ENCODE data around the gene WWOX.

WWOX gene

GRCh38 chr16:78321620-78322360 lies 222.3 kb downstream of the WWOX start:
- H3K27ac Mint-ChIP-seq = no peak overlapping the region
- peaks cover 3% of the 10 kb centered on the region for H3K27me3 Mint-ChIP-seq (ENCODE audit: low read depth)
- H3K4me1 Mint-ChIP-seq (ENCODE audit: low read depth) = no peaks in the 10 kb centered on the region
- H3K36me3 Mint-ChIP-seq (ENCODE audit: low read depth) = no peaks in the 10 kb centered on the region
- H3K4me3 Mint-ChIP-seq = no peak overlapping the region
- H3K9me3 Mint-ChIP-seq = no peaks in the 10 kb centered on the region
- no peak for DNase-seq (ENCODE audit: low spot score)

- H3K36me3 Mint-ChIP-seq (ENCODE audit: low read depth) = no peaks in the 10 kb centered on the region
- peaks cover 3% of the 10 kb centered on the region for H3K27me3 Mint-ChIP-seq (ENCODE audit: low read depth)
- no peaks in the 10 kb centered on the region for H3K9me3 Mint-ChIP-seq
- no peak overlapping the region for H3K27ac Mint-ChIP-seq
- H3K4me1 Mint-ChIP-seq (ENCODE audit: low read depth) = no peaks in the 10 kb centered on the region
- no peak overlapping the region for H3K4me3 Mint-ChIP-seq
- no peak for DNase-seq (ENCODE audit: low spot score)
Measured at GRCh38 chr16:78323315-78323714, 223.9 kb downstream of the WWOX start.

- no peaks in the 10 kb centered on the region for H3K9me3 Mint-ChIP-seq
- DNase-seq (ENCODE audit: low spot score) = no peak
- no peaks in the 10 kb centered on the region for H3K4me1 Mint-ChIP-seq (ENCODE audit: low read depth)
- H3K36me3 Mint-ChIP-seq (ENCODE audit: low read depth) = no peaks in the 10 kb centered on the region
- no peak overlapping the region for H3K27ac Mint-ChIP-seq
- H3K4me3 Mint-ChIP-seq = no peak overlapping the region
- no peaks in the 10 kb centered on the region for H3K27me3 Mint-ChIP-seq (ENCODE audit: low read depth)
Measured at GRCh38 chr16:78324649-78325285, 225.3 kb downstream of the WWOX start.

- Mint-ChIP-seq H3K9me3 (no peaks in the 10 kb centered on the region), H3K27me3 (ENCODE audit: low read depth) (no peaks in the 10 kb centered on the region), H3K4me3 (no peak overlapping the region), H3K27ac (no peak overlapping the region), H3K4me1 (ENCODE audit: low read depth) (no peaks in the 10 kb centered on the region), H3K36me3 (ENCODE audit: low read depth) (no peaks in the 10 kb centered on the region)
- DNase-seq (ENCODE audit: low spot score) = no peak
Measured at GRCh38 chr16:78325468-78326352, 226.3 kb downstream of the WWOX start.

GRCh38 chr16:78326731-78327130 lies 227.3 kb downstream of the WWOX start:
- no peak overlapping the region for H3K27ac Mint-ChIP-seq
- no peaks in the 10 kb centered on the region for H3K4me1 Mint-ChIP-seq (ENCODE audit: low read depth)
- H3K4me3 Mint-ChIP-seq = no peak overlapping the region
- no peaks in the 10 kb centered on the region for H3K9me3 Mint-ChIP-seq
- DNase-seq (ENCODE audit: low spot score) = no peak
- H3K27me3 Mint-ChIP-seq (ENCODE audit: low read depth) = no peaks in the 10 kb centered on the region
- no peaks in the 10 kb centered on the region for H3K36me3 Mint-ChIP-seq (ENCODE audit: low read depth)

- no peaks in the 10 kb centered on the region for H3K36me3 Mint-ChIP-seq (ENCODE audit: low read depth)
- H3K4me1 Mint-ChIP-seq (ENCODE audit: low read depth) = no peaks in the 10 kb centered on the region
- H3K27ac Mint-ChIP-seq = no peak overlapping the region
- DNase-seq (ENCODE audit: low spot score) = no peak
- no peaks in the 10 kb centered on the region for H3K27me3 Mint-ChIP-seq (ENCODE audit: low read depth)
- H3K9me3 Mint-ChIP-seq = no peaks in the 10 kb centered on the region
- H3K4me3 Mint-ChIP-seq = no peak overlapping the region
Measured at GRCh38 chr16:78331731-78332130, 232.3 kb downstream of the WWOX start.

- Mint-ChIP-seq H3K36me3 (ENCODE audit: low read depth) (no peaks in the 10 kb centered on the region), H3K9me3 (no peaks in the 10 kb centered on the region), H3K4me1 (ENCODE audit: low read depth) (no peaks in the 10 kb centered on the region), H3K27ac (no peak overlapping the region), H3K4me3 (no peak overlapping the region), H3K27me3 (ENCODE audit: low read depth) (no peaks in the 10 kb centered on the region)
- no peak for DNase-seq (ENCODE audit: low spot score)
Measured at GRCh38 chr16:78333808-78334207, 234.4 kb downstream of the WWOX start.

GRCh38 chr16:78340590-78340989 lies 241.1 kb downstream of the WWOX start:
- H3K4me3 Mint-ChIP-seq = no peak overlapping the region
- no peaks in the 10 kb centered on the region for H3K9me3 Mint-ChIP-seq
- no peaks in the 10 kb centered on the region for H3K4me1 Mint-ChIP-seq (ENCODE audit: low read depth)

GRCh38 chr16:78348068-78348467 lies 248.6 kb downstream of the WWOX start:
- Mint-ChIP-seq H3K27ac (no peak overlapping the region), H3K4me1 (ENCODE audit: low read depth) (no peaks in the 10 kb centered on the region)

More at GRCh38 chr16:78340590-78340989, 241.1 kb downstream of the WWOX start:
- no peak for DNase-seq (ENCODE audit: low spot score)
- Mint-ChIP-seq H3K27me3 (ENCODE audit: low read depth) (no peaks in the 10 kb centered on the region), H3K27ac (no peak overlapping the region), H3K36me3 (ENCODE audit: low read depth) (no peaks in the 10 kb centered on the region)

GRCh38 chr16:78348886-78349285 lies 249.4 kb downstream of the WWOX start:
- H3K4me3 Mint-ChIP-seq = no peak overlapping the region
- DNase-seq (ENCODE audit: low spot score) = no peak
- no peaks in the 10 kb centered on the region for H3K27me3 Mint-ChIP-seq (ENCODE audit: low read depth)
- H3K9me3 Mint-ChIP-seq = no peaks in the 10 kb centered on the region
- no peaks in the 10 kb centered on the region for H3K4me1 Mint-ChIP-seq (ENCODE audit: low read depth)
- no peaks in the 10 kb centered on the region for H3K36me3 Mint-ChIP-seq (ENCODE audit: low read depth)
- H3K27ac Mint-ChIP-seq = no peak overlapping the region

More at GRCh38 chr16:78348068-78348467, 248.6 kb downstream of the WWOX start:
- Mint-ChIP-seq H3K9me3 (no peaks in the 10 kb centered on the region), H3K36me3 (ENCODE audit: low read depth) (no peaks in the 10 kb centered on the region), H3K4me3 (no peak overlapping the region), H3K27me3 (ENCODE audit: low read depth) (no peaks in the 10 kb centered on the region)
- DNase-seq (ENCODE audit: low spot score) = no peak

- Mint-ChIP-seq H3K36me3 (ENCODE audit: low read depth) (no peaks in the 10 kb centered on the region), H3K9me3 (no peaks in the 10 kb centered on the region), H3K27ac (no peak overlapping the region), H3K4me3 (no peak overlapping the region), H3K27me3 (ENCODE audit: low read depth) (no peaks in the 10 kb centered on the region), H3K4me1 (ENCODE audit: low read depth) (no peaks in the 10 kb centered on the region)
- DNase-seq (ENCODE audit: low spot score) = no peak
Measured at GRCh38 chr16:78352184-78352583, 252.7 kb downstream of the WWOX start.

GRCh38 chr16:78353640-78354275 lies 254.3 kb downstream of the WWOX start:
- Mint-ChIP-seq H3K4me3 (no peak overlapping the region), H3K9me3 (no peaks in the 10 kb centered on the region), H3K4me1 (ENCODE audit: low read depth) (no peaks in the 10 kb centered on the region), H3K27me3 (ENCODE audit: low read depth) (no peaks in the 10 kb centered on the region), H3K27ac (no peak overlapping the region), H3K36me3 (ENCODE audit: low read depth) (no peaks in the 10 kb centered on the region)
- no peak for DNase-seq (ENCODE audit: low spot score)

GRCh38 chr16:78362524-78363135 lies 263.2 kb downstream of the WWOX start:
- Mint-ChIP-seq H3K27ac (no peak overlapping the region), H3K4me3 (no peak overlapping the region), H3K4me1 (ENCODE audit: low read depth) (no peaks in the 10 kb centered on the region), H3K9me3 (no peaks in the 10 kb centered on the region), H3K27me3 (ENCODE audit: low read depth) (no peaks in the 10 kb centered on the region), H3K36me3 (ENCODE audit: low read depth) (no peaks in the 10 kb centered on the region)
- no peak for DNase-seq (ENCODE audit: low spot score)
